ENCODE results near the gene CEP72.

- no peak for TF ChIP-seq EZH2 (IDR thresholded peaks at IDR 0.05; ENCODE audit: insufficient read depth, poor library complexity, severe bottlenecking)
- no peak for TF ChIP-seq EZH2phosphoT487 (IDR thresholded peaks at IDR 0.05; ENCODE audit: insufficient read depth, low read depth)
These were observed 30.3 kb downstream of the CEP72 start for GRCh38 chr5:642481-642880.

Measured in GM23248 (cell line).